Measurements from ENCODE around the gene TATDN2. TPM values are rescaled to one million over a fixed set of nuclear protein-coding genes. Genes with fewer than 3 reads are reported as not detected.

The TATDN2 gene
- polyA plus RNA-seq, 2 donors, result 10.9 to 15.0 TPM

Other genes starting within 250 kb of the TATDN2 start
- gene FANCD2, start 222.0 kb upstream of the TATDN2 start, polyA plus RNA-seq, result 1 to 10 TPM; 5.1 to 6.5 TPM
- under 1 TPM in 1 of 2 donors, not detected in 1; 0.22 TPM for gene FANCD2OS, start 140.2 kb upstream of the TATDN2 start, polyA plus RNA-seq
- gene BRK1, start 132.8 kb upstream of the TATDN2 start, polyA plus RNA-seq, result 100 to 1,000 TPM in 1 of 2 donors, 10 to 100 TPM in 1; 79.2 to 148 TPM
- 10 to 100 TPM; 16.3 to 29.0 TPM for gene VHL, start 106.7 kb upstream of the TATDN2 start, polyA plus RNA-seq
- 1 to 10 TPM; 6.1 to 7.1 TPM for gene IRAK2, start 83.5 kb upstream of the TATDN2 start, polyA plus RNA-seq
- gene GHRL, start 44.5 kb downstream of the TATDN2 start, polyA plus RNA-seq, result under 1 TPM; 0.22 to 0.63 TPM
- gene SEC13, start 72.7 kb downstream of the TATDN2 start, polyA plus RNA-seq, result 100 to 1,000 TPM in 1 of 2 donors, 10 to 100 TPM in 1; 51.0 to 108 TPM

Measured in esophagus (tissue), 2 donors.